Fibroblast of lung (primary cell): Measurements from ENCODE around the gene KCNN4. TPM values are rescaled to one million over a fixed set of nuclear protein-coding genes. Genes with fewer than 3 reads are reported as not detected.

Experiments
- DNase-seq, 2 donors: peaks; one replicate each; pipeline versions ENCODE4 v3.0.0 to v3.0.0-alpha.2; 2010; ENCODE audit warnings: low read depth in 2 of 2
- H2AFZ ChIP-seq: 2 replicates; pipeline ENCODE4 v1.5.1; 2012; ENCODE audit warnings: low read length, control low read depth, inconsistent platforms
- H3K27ac ChIP-seq: 2 replicates; pipeline ENCODE4 v1.5.1; 2011; ENCODE audit warnings: low read length, control low read depth; ENCODE audit not compliant: insufficient read depth
- H3K27me3 ChIP-seq: 2 replicates; pipeline ENCODE4 v1.5.1; 2011; ENCODE audit warnings: mild to moderate bottlenecking, low read length; ENCODE audit not compliant: control insufficient read depth, insufficient read depth
- H3K36me3 ChIP-seq: 2 replicates; pipeline ENCODE4 v1.5.1; 2011; ENCODE audit warnings: low read length; ENCODE audit not compliant: control insufficient read depth, insufficient read depth
- H3K4me1 ChIP-seq: 2 replicates; pipeline ENCODE4 v1.5.1; 2011; ENCODE audit warnings: low read length; ENCODE audit not compliant: control insufficient read depth, insufficient read depth; ENCODE audit errors: extremely low read depth
- H3K4me2 ChIP-seq: 2 replicates; pipeline ENCODE4 v1.5.1; 2011; ENCODE audit warnings: low read length, control low read depth; ENCODE audit not compliant: insufficient read depth; ENCODE audit errors: extremely low read depth
- H3K4me3 ChIP-seq, 4 experiments: fragments of 200-600 bp in 1 of 4; sonication (generic) in 1 of 4; replicated peaks in 1 of 4; 2 replicates each; pipeline ENCODE4 v1.5.1; 2011 to 2016; ENCODE audit warnings: low read length in 4 of 4, low read depth in 3 of 4, mild to moderate bottlenecking in 3 of 4, control low read depth in 2 of 4, inconsistent platforms in 1 of 4, mixed read lengths in 1 of 4; ENCODE audit not compliant: insufficient read depth in 1 of 4; ENCODE audit errors: control extremely low read depth in 1 of 4
- H3K79me2 ChIP-seq: 2 replicates; pipeline ENCODE4 v1.5.1; 2012; ENCODE audit warnings: mild to moderate bottlenecking, low read length, inconsistent platforms; ENCODE audit not compliant: control insufficient read depth, insufficient read depth
- H3K9ac ChIP-seq: 2 replicates; pipeline ENCODE4 v1.5.1; 2011; ENCODE audit warnings: mild to moderate bottlenecking, low read length, control low read depth; ENCODE audit not compliant: insufficient read depth
- H3K9me3 ChIP-seq: 2 replicates; pipeline ENCODE4 v1.5.1; 2012; ENCODE audit warnings: low read depth, low read length; ENCODE audit not compliant: control insufficient read depth, insufficient read depth
- H4K20me1 ChIP-seq: 2 replicates; pipeline ENCODE4 v1.5.1; 2011; ENCODE audit warnings: low read length; ENCODE audit not compliant: control insufficient read depth, insufficient read depth; ENCODE audit errors: extremely low read depth
- CTCF ChIP-seq, 2 donors: IDR thresholded peaks in 1 of 2; conservative IDR thresholded peaks in 1 of 2; 1 replicate in 1 of 2; 2 replicates in 1 of 2; pipeline ENCODE4 v1.5.1; 2011 to 2012; ENCODE audit warnings: low read length in 2 of 2, control low read depth in 1 of 2, inconsistent platforms in 1 of 2, low read depth in 1 of 2, mild to moderate bottlenecking in 1 of 2
- EZH2 ChIP-seq: IDR thresholded peaks from 2 replicates; pipeline ENCODE4 v1.5.1; 2012; ENCODE audit warnings: low read length, control low read depth, mild to moderate bottlenecking; ENCODE audit errors: missing control alignments
- polyA plus RNA-seq, 2 donors: library from polyadenylated mRNA; depleted of rRNA in 1 of 2; stranded (reverse) in 1 of 2; unstranded in 1 of 2; fragments of >200 nt; gene quantifications; 2 replicates each; pipeline ENCODE4 v1.2.1, GENCODE V29; 2011 to 2012; ENCODE audit warnings: missing spikeins in 1 of 2
- total RNA-seq: library from RNA; depleted of rRNA; stranded (reverse); fragments of >200 nt; gene quantifications from 2 replicates; pipeline ENCODE4 v1.2.1, GENCODE V29; 2014

KCNN4 gene
- total and polyA plus RNA-seq, 2 donors (not counting 1 experiment from before 2014, with no cell fraction given) = 0.41 to 0.83 TPM

GRCh38 chr19:43759515-43759914 lies 21.3 kb downstream of the KCNN4 start:
- H3K36me3 ChIP-seq = no peaks in the 10 kb centered on the region

GRCh38 chr19:43755256-43755801 lies 25.4 kb downstream of the KCNN4 start:
- H2AFZ ChIP-seq = peak overlapping the region; percentile 55
- peaks cover 37% of the 10 kb centered on the region for H3K4me1 ChIP-seq

More at GRCh38 chr19:43759515-43759914, 21.3 kb downstream of the KCNN4 start:
- H3K4me3 ChIP-seq = no peak overlapping the region
- H3K4me1 ChIP-seq = peaks cover 30% of the 10 kb centered on the region
- H3K4me2 ChIP-seq = peak overlapping the region; percentile 37
- no peaks in the 10 kb centered on the region for H3K9me3 ChIP-seq
- no peaks in the 10 kb centered on the region for H4K20me1 ChIP-seq
- peak overlapping the region; percentile 34 for H3K27ac ChIP-seq
- no peaks in the 10 kb centered on the region for H3K79me2 ChIP-seq
- H2AFZ ChIP-seq = no peak overlapping the region
- TF ChIP-seq EZH2 (no peak), CTCF (conservative IDR thresholded peaks at IDR 0.05 in 1 of 2, IDR thresholded peaks at IDR 0.05 in 1 of 2; ENCODE audit: low read depth in 1 of 2, low read length in 2 of 2) (peak; percentile 53 to 70)
- DNase-seq = peak; percentile 49 to 76
- no peaks in the 10 kb centered on the region for H3K27me3 ChIP-seq
- H3K9ac ChIP-seq = no peak overlapping the region

More at GRCh38 chr19:43755256-43755801, 25.4 kb downstream of the KCNN4 start:
- Histone ChIP-seq H4K20me1 (no peaks in the 10 kb centered on the region), H3K27ac (peak overlapping the region; percentile 99), H3K4me3 (peak overlapping the region; percentile 67 to 93 (median 86)), H3K9ac (peak overlapping the region; percentile 99), H3K4me2 (peak overlapping the region; percentile 95), H3K9me3 (no peaks in the 10 kb centered on the region), H3K36me3 (peaks cover 4% of the 10 kb centered on the region), H3K79me2 (peaks cover 23% of the 10 kb centered on the region), H3K27me3 (no peaks in the 10 kb centered on the region)
- DNase-seq = peak; percentile 55 to 69
- TF ChIP-seq EZH2 (no peak), CTCF (conservative IDR thresholded peaks at IDR 0.05 in 1 of 2, IDR thresholded peaks at IDR 0.05 in 1 of 2; ENCODE audit: low read depth in 1 of 2, low read length in 2 of 2) (no peak)
